Esophagus muscularis mucosa (tissue), 4 donors: ENCODE data around the gene NPHP4. TPM values are rescaled to one million over a fixed set of nuclear protein-coding genes. Genes with fewer than 3 reads are reported as not detected.

Source experiments
- DNase-seq: peaks from one replicate; pipeline ENCODE4 v3.0.0-alpha.2; 2017; ENCODE audit errors: extremely low spot score
- H3K27ac ChIP-seq, 4 donors: fragments of 200-600 bp; sonication (generic); replicated peaks in 1 of 4; 1 replicate in 3 of 4; 2 replicates in 1 of 4; pipeline ENCODE4 v1.5.1; 2016 to 2019; ENCODE audit warnings: mild to moderate bottlenecking in 1 of 4
- H3K27me3 ChIP-seq, 4 donors: fragments of 200-600 bp; sonication (generic); one replicate each; pipeline versions ENCODE4 v1.5.1 to v1.6.0; 2016 to 2019
- H3K36me3 ChIP-seq, 4 donors: fragments of 200-600 bp; sonication (generic); one replicate each; pipeline ENCODE4 v1.5.1; 2016 to 2019
- H3K4me1 ChIP-seq, 4 donors: fragments of 200-600 bp; sonication (generic); one replicate each; pipeline ENCODE4 v1.5.1; 2016 to 2019
- H3K4me3 ChIP-seq, 4 donors: fragments of 200-600 bp; sonication (generic); 1 replicate in 2 of 4; 2 replicates in 2 of 4; pipeline ENCODE4 v1.5.1; 2016 to 2019; ENCODE audit warnings: mild to moderate bottlenecking in 4 of 4, moderate library complexity in 1 of 4
- H3K9me3 ChIP-seq, 4 donors: fragments of 200-600 bp; sonication (generic); 1 replicate in 3 of 4; 2 replicates in 1 of 4; pipeline ENCODE4 v1.5.1; 2016 to 2019
- CTCF ChIP-seq, 3 experiments: fragments of 200-600 bp in 2 of 3; fragments of 450-650 bp in 1 of 3; sonication (generic) in 2 of 3; IDR thresholded peaks; one replicate each; pipeline ENCODE4 v1.5.1; 2017 to 2019; ENCODE audit warnings: antibody characterized with exemption in 3 of 3, mild to moderate bottlenecking in 2 of 3, moderate library complexity in 1 of 3
- EP300 ChIP-seq: sonication (generic); formaldehyde crosslinking; IDR thresholded peaks from one replicate; pipeline ENCODE4 v1.6.1; 2017; ENCODE audit warnings: antibody characterized with exemption
- POLR2A ChIP-seq: fragments of 450-650 bp; IDR thresholded peaks from one replicate; pipeline ENCODE4 v1.6.1; 2017; ENCODE audit warnings: antibody characterized with exemption, moderate library complexity, mild to moderate bottlenecking, low read depth
- POLR2AphosphoS5 ChIP-seq, 2 donors: sonication (generic); formaldehyde crosslinking; IDR thresholded peaks; one replicate each; pipeline ENCODE4 v1.6.1; 2017; ENCODE audit warnings: antibody characterized with exemption in 2 of 2
- WGBS: methylation state at CpG from one replicate; pipeline ENCODE4 v1.1.5; 2018; 5-methylcytosine and 5-hydroxymethylcytosine counted together
- intact Hi-C: fragments of 100-400 bp; cut with DNase I; formaldehyde crosslinking; loops from one replicate; pipeline ENCODE4 v1.15.1; 2023
- total RNA-seq, 4 donors: library from RNA; depleted of rRNA; stranded (reverse); fragments of >200 nt; gene quantifications; one replicate each; pipeline versions ENCODE4 v1.1.0 to v1.2.1, GENCODE V29; 2016

The NPHP4 gene
- total RNA-seq, 4 donors from 2014 or later = 6.5 to 9.1 (median 8.0) TPM

DNA sequence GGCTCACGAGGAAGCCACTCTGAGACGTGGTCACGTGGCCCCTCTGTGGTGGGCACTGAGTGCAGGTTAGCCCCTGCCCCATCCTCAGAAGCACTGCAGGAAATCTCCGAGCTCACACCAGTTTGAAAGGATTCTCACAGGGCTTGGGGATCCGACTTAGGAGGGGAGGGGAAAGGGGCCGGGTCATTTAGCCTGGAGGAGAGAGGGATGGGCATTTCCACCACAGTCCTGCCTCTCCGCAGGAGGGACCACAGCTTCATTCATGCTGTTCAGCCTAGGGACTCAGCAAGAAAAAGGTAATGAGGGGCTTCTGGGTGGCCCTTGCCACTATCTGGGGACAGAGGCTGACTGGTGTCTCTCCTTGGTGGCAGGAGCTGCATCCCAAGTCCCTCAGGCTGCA lies 126.5 kb downstream of the NPHP4 start:
- Histone ChIP-seq H3K9me3 (no peaks in the 10 kb centered on the region), H3K27me3 (no peaks in the 10 kb centered on the region), H3K36me3 (peaks cover 0 to 76% (median 59%) of the 10 kb centered on the region in 4 donors), H3K4me1 (no peaks in the 10 kb centered on the region), H3K27ac (no peak overlapping the region), H3K4me3 (no peak overlapping the region)
- WGBS = 88% methylated on average over 4 of the region's 7 CpGs
- intact Hi-C loops = no loop called here
- TF ChIP-seq POLR2AphosphoS5 (IDR thresholded peaks at IDR 0.05) (no peak), POLR2A (no peak)
- no peak for DNase-seq

DNA sequence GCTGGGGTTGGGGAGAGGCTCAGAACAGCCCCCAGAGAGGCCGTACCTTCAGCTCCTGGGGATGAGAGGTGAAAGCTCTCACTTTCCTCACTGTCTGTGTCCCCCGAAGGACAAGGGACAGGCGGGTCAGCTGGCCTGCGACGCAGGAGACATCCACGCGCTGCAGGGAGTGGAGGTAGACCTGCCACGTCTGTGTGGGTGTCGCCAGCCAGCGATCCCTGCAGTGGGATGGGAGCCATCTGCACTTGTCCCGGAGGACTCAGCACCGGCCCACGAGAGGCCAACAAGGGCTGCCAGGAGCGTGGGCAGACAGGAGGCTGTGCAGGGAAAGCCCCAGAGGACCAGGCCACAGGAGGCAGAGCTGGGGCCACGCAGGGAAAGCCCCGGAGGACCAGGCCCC lies 127.2 kb downstream of the NPHP4 start:
- intact Hi-C loops = no loop called here

GRCh38 chr1:5864256-5864655 lies 128.0 kb downstream of the NPHP4 start:
- Histone ChIP-seq H3K4me1 (no peaks in the 10 kb centered on the region), H3K36me3 (peaks cover 0 to 83% (median 58%) of the 10 kb centered on the region in 4 donors), H3K27ac (no peak overlapping the region), H3K9me3 (no peaks in the 10 kb centered on the region), H3K27me3 (no peaks in the 10 kb centered on the region), H3K4me3 (no peak overlapping the region)
- DNase-seq = no peak
- WGBS = 94% methylated on average over 11 of the region's 16 CpGs
- intact Hi-C loops = no loop called here
- TF ChIP-seq POLR2A (no peak), POLR2AphosphoS5 (IDR thresholded peaks at IDR 0.05) (no peak), CTCF (IDR thresholded peaks at IDR 0.05) (no peak), EP300 (no peak)

More for the DNA sequence above, 127.2 kb downstream of the NPHP4 start:
- no peak for DNase-seq
- H3K9me3 ChIP-seq = no peaks in the 10 kb centered on the region
- WGBS = 70% methylated on average over 2 of the region's 16 CpGs
- H3K4me3 ChIP-seq = no peak overlapping the region
- H3K27ac ChIP-seq = no peak overlapping the region
- TF ChIP-seq CTCF (IDR thresholded peaks at IDR 0.05) = no peak
- no peaks in the 10 kb centered on the region for H3K4me1 ChIP-seq
- no peaks in the 10 kb centered on the region for H3K27me3 ChIP-seq
- peaks cover 0 to 78% (median 58%) of the 10 kb centered on the region in 4 donors for H3K36me3 ChIP-seq

DNA sequence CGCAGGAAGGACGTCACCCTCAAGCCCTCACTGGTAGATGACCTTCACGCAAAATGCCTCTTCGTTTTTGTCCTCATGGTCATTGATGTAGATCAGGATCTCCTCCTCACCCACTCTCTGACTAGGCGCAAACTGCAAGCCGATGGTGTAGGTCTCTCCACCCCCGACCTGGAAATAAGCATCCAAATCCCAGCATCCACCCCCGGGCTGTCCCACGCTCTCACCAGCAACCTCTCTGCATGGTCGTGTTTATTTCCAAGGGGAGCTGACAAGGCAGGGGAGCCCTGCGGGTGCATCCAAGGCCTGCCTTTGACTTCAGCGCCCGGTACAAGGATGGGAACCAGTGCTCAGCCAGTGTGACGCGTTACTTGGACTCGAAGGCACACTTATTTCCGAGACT lies 129.0 kb downstream of the NPHP4 start:
- 97% methylated on average over 15 of the region's 17 CpGs for WGBS
- no peaks in the 10 kb centered on the region for H3K27me3 ChIP-seq
- H3K27ac ChIP-seq = no peak overlapping the region
- H3K4me1 ChIP-seq = no peaks in the 10 kb centered on the region
- intact Hi-C loops = no loop called here
- no peaks in the 10 kb centered on the region for H3K9me3 ChIP-seq
- TF ChIP-seq EP300 (no peak), POLR2AphosphoS5 (IDR thresholded peaks at IDR 0.05) (no peak), CTCF (IDR thresholded peaks at IDR 0.05) (no peak), POLR2A (no peak)
- H3K36me3 ChIP-seq = peaks cover 0 to 89% (median 58%) of the 10 kb centered on the region in 4 donors
- no peak for DNase-seq
- H3K4me3 ChIP-seq = no peak overlapping the region

DNA sequence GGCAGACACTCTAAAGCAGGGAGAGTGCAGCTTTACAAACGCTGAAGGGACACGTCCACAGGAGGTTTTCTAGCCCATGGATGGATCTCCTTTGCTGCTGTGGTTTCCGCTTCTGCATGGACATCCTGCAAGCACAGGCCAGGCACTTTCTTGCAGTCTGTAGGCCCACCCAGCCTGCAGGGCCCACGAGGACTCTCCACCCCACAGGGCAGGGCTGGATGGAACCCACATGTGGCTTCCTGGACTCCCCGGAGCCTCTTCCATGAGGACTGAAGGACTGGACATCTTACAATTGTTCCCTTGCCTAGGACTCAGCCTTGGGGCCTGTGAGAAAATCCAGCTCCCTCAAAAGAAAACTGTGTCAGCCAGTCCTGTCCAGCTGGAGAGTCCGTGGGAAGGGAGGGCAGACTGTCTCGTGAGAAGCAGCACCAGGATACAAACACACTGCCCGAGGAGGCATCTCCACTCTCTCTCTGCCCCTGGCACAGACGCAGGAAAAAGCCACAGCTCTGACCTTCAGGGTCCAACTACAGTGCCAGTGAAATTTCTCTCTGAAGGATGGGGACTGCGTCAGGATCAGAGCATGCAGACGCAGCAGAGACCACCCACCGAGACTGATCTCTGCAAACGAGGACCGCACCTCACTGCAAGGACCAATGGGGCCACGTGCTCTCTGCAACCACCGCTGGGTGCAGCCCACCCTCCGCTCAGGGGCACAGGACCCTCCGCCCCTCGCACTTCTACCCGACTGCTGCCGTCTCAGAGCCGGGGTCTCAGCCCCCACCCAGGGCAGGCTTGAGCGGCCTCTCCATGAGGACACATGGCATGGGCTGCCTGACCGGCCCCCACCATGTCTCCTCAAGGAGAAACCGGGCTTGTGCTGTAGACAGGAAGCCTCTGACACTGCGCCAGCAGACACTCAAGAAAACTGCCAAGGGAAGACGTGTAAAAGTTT lies 130.1 kb downstream of the NPHP4 start:
- Histone ChIP-seq H3K36me3 (peaks cover 0 to 82% (median 49%) of the 10 kb centered on the region in 4 donors), H3K4me1 (no peaks in the 10 kb centered on the region), H3K4me3 (no peak overlapping the region), H3K27me3 (no peaks in the 10 kb centered on the region), H3K27ac (no peak overlapping the region), H3K9me3 (no peaks in the 10 kb centered on the region)
- no peak for DNase-seq
- 85% methylated on average over 27 of the region's 27 CpGs for WGBS
- TF ChIP-seq EP300 (no peak), POLR2A (no peak), POLR2AphosphoS5 (IDR thresholded peaks at IDR 0.05) (no peak), CTCF (IDR thresholded peaks at IDR 0.05) (no peak)
- intact Hi-C loops = no loop called here
